Measurements from ENCODE around the gene FADS6. TPM values are rescaled to one million over a fixed set of nuclear protein-coding genes. Genes with fewer than 3 reads are reported as not detected.

The FADS6 gene
- polyA plus RNA-seq, 3 donors = 0.25 to 0.67 (median 0.29) TPM

DNA sequence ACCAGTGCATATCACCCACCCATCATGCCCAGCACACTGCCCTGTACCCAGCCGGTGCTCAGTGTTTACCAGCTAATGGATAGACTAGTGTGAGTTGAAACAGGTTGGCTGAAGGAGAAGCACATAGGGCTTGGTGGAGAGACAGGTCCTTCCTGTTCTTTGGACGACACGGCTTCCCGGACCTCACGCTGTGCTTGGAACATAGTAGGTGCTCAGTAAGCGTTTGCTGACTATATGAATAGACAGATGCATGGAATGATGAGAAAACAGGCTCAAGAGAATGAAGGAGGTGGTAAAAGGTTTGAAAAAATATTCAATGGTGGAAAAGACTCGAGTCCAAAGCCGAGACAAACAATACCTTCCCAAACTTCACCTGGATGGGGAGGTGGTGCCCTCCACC lies 6.8 kb upstream of the FADS6 start:
- no peak for DNase-seq (ENCODE audit: extremely low read depth in 1 of 11, low read depth in 9 of 11, low spot score in 4 of 11)

GRCh38 chr17:74898376-74898946 lies 5.0 kb upstream of the FADS6 start:
- no peak for DNase-seq (ENCODE audit: extremely low read depth in 1 of 11, low read depth in 9 of 11, low spot score in 4 of 11)

DNA sequence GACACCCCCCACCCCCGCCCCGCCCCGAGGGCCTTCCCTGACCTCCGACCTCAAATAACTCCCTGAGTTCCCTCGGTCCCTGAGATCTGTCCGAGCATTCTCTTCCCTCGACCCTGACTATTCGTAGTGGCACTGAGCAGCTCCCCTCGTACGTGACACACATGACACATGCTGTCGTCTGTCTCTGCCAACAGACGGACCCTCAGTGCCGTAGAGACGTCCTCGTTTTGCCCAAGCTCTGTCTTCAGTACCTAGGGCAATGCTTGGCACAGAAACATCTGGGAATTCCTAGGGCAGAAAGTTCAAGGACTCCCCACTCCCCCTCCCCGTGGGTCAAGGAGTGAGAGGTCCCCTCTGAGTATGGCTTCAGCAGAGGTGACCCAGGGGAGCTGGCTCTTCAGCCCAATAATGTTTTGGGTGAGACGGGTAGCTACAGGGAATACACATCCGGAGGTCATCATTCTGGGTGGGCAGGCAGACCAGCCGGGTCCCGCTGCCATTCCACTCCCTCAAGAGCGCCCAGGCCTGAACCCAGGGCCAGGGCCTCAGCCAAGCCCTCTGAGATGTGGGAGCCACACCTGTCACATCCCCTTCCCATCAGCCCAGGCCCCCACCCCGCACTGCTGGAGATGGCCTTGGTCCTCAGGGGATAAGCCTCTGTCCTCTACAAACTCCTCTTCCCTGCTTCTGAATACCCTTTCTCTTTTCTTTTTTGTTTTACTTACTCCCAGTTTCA lies 671 bp upstream of the FADS6 start:
- DNase-seq (ENCODE audit: extremely low read depth in 1 of 11, low read depth in 9 of 11, low spot score in 4 of 11) = no peak

- DNase-seq (ENCODE audit: extremely low read depth in 1 of 11, low read depth in 9 of 11, low spot score in 4 of 11) = no peak
Observed at GRCh38 chr17:74892013-74892841, 1.2 kb downstream of the FADS6 start.

DNA sequence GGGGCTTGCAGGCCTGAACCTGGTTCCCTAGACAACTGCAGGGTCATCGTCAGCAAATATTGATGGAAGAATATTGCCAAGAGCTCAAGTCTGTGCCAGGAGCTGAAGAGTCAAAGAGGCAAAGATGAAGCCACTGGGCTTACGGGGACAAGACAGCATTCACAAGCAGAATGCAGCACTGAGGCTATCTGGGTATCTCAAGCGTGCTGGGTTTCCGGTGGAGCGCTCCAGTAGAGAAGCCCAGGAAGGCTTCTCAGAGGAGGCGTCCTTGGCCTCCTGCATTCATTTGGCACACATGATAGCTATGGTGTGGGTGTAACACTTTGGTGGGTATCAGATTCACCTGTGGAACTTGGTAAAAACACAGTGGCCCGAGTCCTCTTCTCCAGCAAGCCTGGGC lies 2.9 kb downstream of the FADS6 start:
- DNase-seq (ENCODE audit: extremely low read depth in 1 of 11, low read depth in 9 of 11, low spot score in 4 of 11) = no peak

DNA sequence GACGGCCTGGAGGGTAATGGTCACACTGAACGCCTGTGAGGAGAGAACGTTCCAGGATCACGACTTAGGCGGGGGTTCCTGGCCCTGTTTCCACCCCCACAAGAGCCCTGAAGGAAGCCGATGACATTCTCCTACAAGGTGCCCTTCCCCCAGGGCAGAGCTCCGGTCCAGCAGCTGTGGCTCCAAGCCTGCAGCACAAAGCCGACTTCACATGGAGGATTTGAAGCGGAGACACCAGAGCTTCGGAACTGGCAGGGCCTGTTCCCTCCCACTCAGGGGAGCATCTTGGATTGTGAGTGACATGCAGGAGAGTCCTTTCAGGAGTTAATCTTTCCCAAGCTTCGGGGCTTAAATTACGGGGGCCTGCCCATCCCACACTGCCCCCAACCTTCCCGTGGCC lies 5.0 kb downstream of the FADS6 start:
- DNase-seq (ENCODE audit: extremely low read depth in 1 of 11, low read depth in 9 of 11, low spot score in 4 of 11) = peak in 2 of 11 donors; percentile 20 to 26

DNA sequence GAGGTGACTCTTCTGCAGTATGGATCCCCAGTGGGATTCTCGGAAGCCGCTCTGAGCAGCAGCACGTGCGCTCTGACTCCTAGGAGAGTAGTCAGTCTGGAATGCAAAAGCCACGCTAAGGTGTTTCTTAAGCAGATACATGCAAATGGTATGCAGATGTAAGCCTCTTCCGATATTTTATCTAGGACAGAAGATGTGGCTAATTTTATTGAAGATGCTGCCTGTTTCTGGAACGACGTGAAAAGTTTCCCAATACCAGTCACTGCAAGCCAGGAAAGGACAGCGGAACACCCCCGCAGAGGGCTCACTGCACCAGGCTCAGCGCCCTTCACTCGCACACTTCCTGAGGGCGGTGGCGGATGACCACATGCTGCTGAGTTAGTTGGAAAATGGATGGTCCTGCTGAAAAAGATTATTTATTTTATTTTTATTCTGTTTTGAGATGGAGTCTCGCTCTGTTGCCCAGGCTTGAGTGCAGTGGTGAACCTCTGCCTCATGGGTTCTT lies 10.1 kb downstream of the FADS6 start:
- no peak for DNase-seq (ENCODE audit: extremely low read depth in 1 of 11, low read depth in 9 of 11, low spot score in 4 of 11)

- no peak for DNase-seq (ENCODE audit: extremely low read depth in 1 of 11, low read depth in 9 of 11, low spot score in 4 of 11)
Observed at GRCh38 chr17:74882517-74883240, 10.8 kb downstream of the FADS6 start.

DNA sequence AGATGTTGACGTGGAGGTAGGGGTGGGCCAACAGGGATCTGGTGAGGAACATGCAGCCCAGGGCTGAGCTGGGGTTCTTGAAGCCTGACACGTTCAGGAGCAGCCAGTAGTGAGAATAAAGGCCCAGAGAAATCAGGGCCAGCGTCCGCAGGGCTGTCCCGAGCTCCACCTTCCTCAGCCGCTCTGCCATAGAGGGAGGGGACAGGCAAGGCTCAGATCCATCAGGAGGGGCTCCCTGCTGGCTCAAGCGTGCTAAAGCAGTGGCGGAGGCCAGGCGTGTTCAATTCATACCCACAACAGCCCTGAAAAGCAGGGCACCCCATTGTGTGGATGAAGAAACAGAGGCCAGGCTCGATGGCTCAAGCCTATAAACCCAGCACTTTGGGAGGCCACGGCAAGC lies 12.4 kb downstream of the FADS6 start:
- no peak for DNase-seq (ENCODE audit: extremely low read depth in 1 of 11, low read depth in 9 of 11, low spot score in 4 of 11)

DNA sequence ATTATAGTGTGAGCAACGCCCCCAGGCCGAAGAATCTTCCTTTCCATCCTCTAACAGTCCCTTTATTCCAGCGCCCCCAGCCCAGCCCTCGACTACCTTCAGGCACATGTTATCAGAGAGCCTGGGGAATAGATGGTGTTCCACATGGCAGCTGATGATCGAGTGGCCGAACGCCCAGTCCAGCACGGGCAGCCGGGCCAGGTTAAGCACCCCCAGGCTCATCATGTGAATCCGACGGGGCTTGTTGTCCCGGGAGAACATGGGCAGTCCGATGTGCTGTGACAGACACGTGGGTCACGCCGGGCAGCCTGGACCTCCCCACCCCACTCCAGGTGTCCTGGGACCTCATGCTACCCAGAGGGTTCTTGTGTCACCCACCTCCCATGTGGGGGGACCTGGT lies 14.1 kb downstream of the FADS6 start:
- no peak for DNase-seq (ENCODE audit: extremely low read depth in 1 of 11, low read depth in 9 of 11, low spot score in 4 of 11)

DNA sequence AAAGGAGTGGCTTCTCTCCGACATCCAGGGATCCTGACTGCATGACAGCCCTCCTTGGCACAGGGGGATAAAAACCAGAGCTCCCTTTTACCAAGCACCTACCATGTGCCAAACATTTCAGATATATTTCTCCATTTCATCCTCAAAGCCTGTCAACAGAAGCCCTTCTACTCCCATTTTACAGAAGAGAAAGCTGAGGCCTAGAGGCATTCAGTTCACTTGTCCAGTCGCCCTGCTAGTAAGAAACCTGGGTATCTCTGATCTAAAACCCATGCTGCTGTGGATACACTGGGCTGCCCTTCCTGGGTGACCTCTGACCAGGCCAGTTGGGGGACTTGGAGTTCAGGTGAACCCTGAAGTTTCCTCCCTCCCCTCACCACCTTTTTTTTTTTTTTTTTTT lies 14.8 kb downstream of the FADS6 start:
- DNase-seq (ENCODE audit: extremely low read depth in 1 of 11, low read depth in 9 of 11, low spot score in 4 of 11) = no peak

DNA sequence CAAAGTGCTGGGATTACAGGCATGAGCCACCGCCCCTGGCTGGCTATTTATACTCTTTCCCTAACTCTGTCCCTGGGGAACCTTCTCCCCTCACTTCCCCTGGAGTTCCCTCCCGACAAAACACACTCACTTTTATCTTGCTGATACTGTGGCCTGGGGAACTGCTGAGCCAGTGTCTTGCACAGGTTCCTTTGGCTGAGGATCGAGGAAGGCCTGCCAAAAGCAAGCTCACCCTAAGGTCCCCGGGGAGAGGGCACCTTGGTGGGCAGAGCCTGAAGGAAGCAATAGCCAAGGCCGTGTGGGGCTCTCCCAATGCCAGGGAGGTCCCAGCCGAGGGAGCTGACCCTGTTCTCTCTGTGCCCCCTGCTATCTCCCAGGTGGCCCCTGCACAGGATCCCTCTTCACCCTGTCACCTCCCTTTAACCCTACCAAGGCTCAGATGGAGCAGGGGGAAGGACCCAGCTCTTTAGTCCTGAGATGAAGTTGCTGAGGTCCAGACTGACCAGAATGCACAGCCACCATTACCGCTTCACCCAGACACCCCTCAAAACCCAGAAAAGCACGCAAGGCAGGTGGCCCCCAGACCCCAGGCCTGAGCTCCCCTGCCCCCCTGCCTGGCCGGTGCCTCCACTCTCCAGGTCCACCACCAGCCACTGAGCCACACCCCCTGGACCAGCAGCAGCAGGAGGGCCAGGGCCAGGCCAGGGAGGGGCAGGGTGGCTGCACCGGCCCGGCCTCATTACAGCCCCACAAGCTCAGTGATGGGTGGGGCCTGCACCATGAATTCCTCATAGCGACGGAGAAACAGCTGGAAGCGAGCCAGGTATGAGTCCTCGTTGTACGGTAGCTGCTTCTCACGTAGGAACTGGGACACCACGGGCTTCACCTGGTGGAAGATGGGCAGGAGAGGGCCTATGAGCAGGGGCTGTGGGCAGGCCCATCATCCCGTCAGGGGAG lies 15.6 kb downstream of the FADS6 start:
- DNase-seq (ENCODE audit: extremely low read depth in 1 of 11, low read depth in 9 of 11, low spot score in 4 of 11) = no peak

DNA sequence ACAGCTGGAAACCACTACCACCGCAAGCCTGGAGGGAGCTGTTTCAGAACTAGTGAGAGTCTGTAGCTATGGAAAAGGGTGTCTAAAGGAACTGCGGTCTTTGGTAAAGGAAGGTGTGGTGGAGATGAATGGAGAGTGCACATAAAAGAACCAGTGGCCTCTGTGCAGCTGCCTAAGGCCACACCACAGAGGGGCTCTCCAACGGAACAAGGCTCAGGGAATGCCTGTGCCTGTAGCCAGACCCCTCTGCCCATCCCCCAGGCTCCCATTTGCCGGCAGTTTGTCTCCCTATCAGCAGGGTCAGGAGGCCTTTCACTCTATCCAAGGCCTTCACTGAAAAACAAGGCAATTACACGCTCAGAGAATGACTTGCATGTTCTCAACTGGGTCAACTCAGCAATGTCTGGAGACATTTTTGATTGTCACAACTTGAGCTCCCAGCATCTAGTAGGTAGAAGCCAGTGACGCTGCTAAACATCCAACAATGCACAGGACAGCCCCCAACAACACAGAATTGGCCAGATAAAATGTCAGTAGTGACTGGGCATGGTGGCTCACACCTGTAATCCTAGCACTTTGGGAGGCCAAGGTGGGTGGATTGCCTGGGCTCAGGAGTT lies 17.3 kb downstream of the FADS6 start:
- DNase-seq (ENCODE audit: extremely low read depth in 1 of 11, low read depth in 9 of 11, low spot score in 4 of 11) = no peak

GRCh38 chr17:74875155-74875976 lies 18.1 kb downstream of the FADS6 start:
- DNase-seq (ENCODE audit: extremely low read depth in 1 of 11, low read depth in 9 of 11, low spot score in 4 of 11) = no peak

- DNase-seq (ENCODE audit: extremely low read depth in 1 of 11, low read depth in 9 of 11, low spot score in 4 of 11) = no peak
Observed at GRCh38 chr17:74874615-74875037, 18.8 kb downstream of the FADS6 start.

DNA sequence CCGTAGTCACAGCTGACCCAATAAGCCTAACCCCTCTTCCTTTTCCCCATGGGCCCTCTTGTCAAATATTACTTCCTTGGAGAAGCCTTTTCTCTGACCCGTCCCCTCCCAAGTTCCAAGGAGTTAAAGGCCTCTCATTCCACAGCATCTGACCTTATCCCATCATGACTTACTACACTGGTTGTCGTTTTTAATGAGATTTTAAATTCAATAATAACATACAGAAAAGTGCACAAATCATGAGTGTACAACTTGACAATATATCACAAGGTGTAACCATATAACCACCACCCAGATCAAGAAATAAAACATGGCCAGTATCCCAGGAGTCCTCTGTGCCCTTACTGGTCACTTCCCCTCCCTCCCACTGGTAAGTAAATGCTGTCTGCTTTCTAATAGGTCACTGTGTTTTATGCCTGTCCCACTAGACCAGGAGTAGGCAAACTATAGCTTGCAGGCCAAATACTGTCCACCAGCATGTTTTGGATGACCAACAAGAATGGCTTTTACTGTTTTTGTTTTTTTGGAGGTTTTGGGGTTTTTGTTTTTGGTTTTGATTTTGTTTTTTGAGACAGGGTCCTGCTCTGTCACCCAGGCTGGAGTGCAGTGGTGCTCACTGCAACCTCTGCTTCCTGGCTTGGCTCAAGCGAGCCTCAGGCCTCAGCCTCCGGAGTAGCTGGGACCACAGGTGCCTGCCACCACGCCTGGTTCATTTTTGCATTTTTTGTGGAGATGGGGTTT lies 19.4 kb downstream of the FADS6 start:
- no peak for DNase-seq (ENCODE audit: extremely low read depth in 1 of 11, low read depth in 9 of 11, low spot score in 4 of 11)

Data from renal cortex interstitium (tissue), 11 donors.